GM12892 (cell line): ENCODE data around the gene YBX2.
A peak's percentile ranks its signal among the peaks of the same experiment; 100 is the strongest.

Experiments
- DNase-seq: peaks from one replicate; pipeline ENCODE4 v3.0.0; 2011; ENCODE audit not compliant: insufficient read length
- FAIRE-seq: peaks from 2 replicates; lab custom pipeline; 2011; peaks lifted over from hg19 to GRCh38; lab: Jason Lieb, UNC
- POLR2A ChIP-seq: IDR thresholded peaks from 2 replicates; pipeline ENCODE4 v1.6.1; 2011; ENCODE audit warnings: low read depth, low read length, control low read depth
- POLR2AphosphoS5 ChIP-seq: IDR thresholded peaks from 2 replicates; pipeline ENCODE4 v1.6.1; 2011; ENCODE audit warnings: low read depth, low read length, control low read depth
- TAF1 ChIP-seq: IDR thresholded peaks from 2 replicates; pipeline ENCODE4 v1.6.1; 2011; ENCODE audit warnings: low read depth, mild to moderate bottlenecking, control low read depth, low read length, borderline replicate concordance

Gene YBX2

DNA sequence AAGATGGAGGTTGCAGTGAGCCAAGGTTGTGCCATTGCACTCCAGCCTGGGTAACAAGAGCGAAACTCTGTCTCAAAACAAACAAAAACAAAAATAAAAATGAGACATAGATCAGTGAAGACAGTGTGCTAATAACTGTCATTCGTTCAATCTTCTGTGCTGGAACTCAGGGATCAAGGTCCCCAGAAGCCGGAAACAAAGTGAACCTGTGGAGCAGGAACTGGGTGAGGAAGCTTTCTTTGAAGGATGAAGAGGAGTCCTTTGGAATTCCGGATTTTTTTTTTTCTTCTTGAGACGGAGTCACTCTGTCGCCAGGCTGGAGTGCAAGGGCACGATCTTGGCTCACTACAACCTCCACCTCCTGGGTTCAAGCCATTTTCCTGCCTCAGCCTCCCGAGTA is 15.0 kb downstream of the YBX2 start:
- DNase-seq, result no peak
- TF ChIP-seq POLR2AphosphoS5, result no peak
- TF ChIP-seq POLR2A, result no peak
- TF ChIP-seq TAF1, result no peak
- no peak for FAIRE-seq

DNA sequence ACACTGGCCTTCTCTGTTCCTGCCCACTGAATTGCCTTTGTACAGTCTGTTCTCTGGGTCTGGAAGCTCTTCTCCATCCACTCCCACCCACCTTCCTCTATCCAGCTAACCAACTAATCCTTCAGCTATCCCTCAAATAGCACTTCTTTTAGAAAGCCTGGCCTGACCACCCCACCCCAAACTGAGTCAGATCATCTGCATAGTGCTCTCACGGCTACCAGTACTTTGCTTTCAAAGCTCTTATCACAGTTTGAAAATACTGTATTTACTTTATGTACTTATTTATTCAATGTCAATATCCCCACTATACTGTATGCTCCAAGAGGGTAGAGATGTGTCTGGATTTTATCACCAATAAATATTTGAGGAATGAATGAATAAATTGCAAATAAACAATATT is 27.7 kb downstream of the YBX2 start:
- DNase-seq, result no peak
- FAIRE-seq, result no peak
- no peak for TF ChIP-seq POLR2A
- TF ChIP-seq POLR2AphosphoS5, result no peak
- TF ChIP-seq TAF1, result no peak

DNA sequence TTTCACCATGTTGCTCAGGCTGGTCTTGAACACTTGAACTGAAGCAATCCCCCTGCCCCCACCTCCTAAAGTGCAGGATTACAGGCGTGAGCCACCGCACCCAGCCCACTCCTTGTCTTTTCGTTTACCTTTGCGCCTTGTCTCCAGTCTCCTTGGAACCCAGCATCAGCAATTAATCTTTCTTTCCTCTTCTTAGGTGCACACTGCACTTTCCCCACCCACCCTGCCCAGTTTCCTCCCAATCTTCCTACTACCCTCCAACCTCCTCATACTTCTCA is 30.7 kb downstream of the YBX2 start:
- no peak for FAIRE-seq
- DNase-seq, result no peak
- no peak for TF ChIP-seq POLR2AphosphoS5
- TF ChIP-seq POLR2A, result no peak
- TF ChIP-seq TAF1, result no peak

DNA sequence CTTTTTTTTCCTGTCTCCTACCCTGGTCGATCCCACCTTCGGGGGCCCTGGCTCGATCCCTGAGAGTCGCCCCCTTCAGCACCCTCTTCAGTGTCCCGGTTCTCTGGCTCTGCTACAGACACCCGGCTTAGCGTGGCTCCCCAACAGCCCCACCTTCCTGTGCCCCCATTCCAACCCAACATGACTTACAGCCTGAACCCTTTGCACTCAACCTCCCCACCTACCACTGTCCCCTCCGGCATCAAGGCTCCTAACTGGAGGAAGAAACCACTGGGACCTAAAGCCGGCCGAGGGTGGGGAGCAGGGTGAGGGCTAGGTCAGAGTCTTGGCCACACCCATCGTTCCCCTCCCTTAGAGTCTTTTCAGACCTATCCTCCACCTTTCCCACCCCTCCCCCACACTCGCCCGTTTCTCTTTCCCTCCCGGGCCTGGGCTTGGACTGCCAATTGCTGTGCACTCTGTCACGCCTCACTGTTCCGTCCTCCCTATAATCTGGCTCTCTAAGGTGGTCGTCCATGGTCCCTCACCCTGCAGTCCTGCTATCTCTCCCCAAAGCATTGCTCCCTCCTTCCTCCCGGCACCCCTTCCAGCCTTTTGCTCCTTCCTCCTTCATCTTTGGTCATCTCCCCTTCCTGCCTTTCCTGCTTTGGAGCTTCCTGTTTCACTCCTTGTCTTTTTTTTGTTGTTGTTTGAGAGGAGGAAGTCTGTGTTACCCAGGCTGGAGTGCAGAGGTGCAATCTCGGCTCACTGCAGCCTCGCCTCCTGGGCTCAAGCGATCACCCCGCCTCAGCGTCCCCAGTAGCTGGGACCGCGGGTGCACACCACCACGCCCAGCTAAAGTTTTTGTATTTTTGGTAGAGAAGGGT is 31.3 kb downstream of the YBX2 start:
- TF ChIP-seq TAF1 (no peak), POLR2AphosphoS5 (no peak), POLR2A (no peak)
- DNase-seq (no peak), FAIRE-seq (no peak)

- no peak for TF ChIP-seq POLR2AphosphoS5
- no peak for TF ChIP-seq POLR2A
- TF ChIP-seq TAF1, result no peak
- FAIRE-seq (no peak), DNase-seq (no peak)
These were observed 32.1 kb downstream of the YBX2 start, which contains the start of gene CLDN7 for GRCh38 chr17:7262192-7262934. TSS of gene CLDN7 (minus strand) at chr17:7262478. CDS start at chr17:7262043, 435 bp downstream.

- no peak for TF ChIP-seq POLR2AphosphoS5
- no peak for TF ChIP-seq POLR2A
- no peak for TF ChIP-seq TAF1
- DNase-seq (no peak), FAIRE-seq (no peak)
These were observed 32.9 kb downstream of the YBX2 start for GRCh38 chr17:7261379-7262191.

- FAIRE-seq (no peak), DNase-seq (no peak)
- TF ChIP-seq POLR2AphosphoS5 (no peak), POLR2A (0 out of 2 replicates have a peak, but pooled peaks have one; percentile 34)
These were observed 33.6 kb downstream of the YBX2 start for GRCh38 chr17:7260651-7261378.

DNA sequence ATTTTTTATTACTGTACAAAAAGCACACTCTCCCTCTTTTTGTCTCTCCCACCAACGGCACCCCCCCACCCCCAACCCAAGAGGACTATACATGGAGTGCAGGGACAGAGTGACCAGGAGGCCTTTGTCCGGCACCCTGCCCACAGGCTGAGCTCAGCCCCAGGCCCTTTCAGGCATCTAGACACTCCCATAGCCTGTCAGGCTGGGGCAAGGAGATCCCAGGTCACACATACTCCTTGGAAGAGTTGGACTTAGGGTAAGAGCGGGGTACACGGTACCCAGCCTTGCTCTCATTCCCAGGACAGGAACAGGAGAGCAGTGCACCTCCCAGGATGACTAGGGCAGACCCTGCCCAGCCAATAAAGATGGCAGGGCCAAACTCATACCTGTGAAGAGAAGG is 34.3 kb downstream of the YBX2 start:
- TF ChIP-seq POLR2A, result no peak
- no peak for TF ChIP-seq POLR2AphosphoS5
- no peak for TF ChIP-seq TAF1
- FAIRE-seq (no peak), DNase-seq (no peak)

GRCh38 chr17:7259555-7259889 is 34.9 kb downstream of the YBX2 start:
- no peak for DNase-seq
- FAIRE-seq, result no peak
- no peak for TF ChIP-seq POLR2AphosphoS5
- no peak for TF ChIP-seq TAF1
- no peak for TF ChIP-seq POLR2A

- TF ChIP-seq TAF1 (no peak), POLR2A (no peak), POLR2AphosphoS5 (0 out of 2 replicates have a peak, but pooled peaks have one; percentile 24)
- DNase-seq (no peak), FAIRE-seq (no peak)
These were observed 35.5 kb downstream of the YBX2 start for GRCh38 chr17:7258731-7259554.
